ENCODE results near the gene EDA. TPM values are rescaled to one million over a fixed set of nuclear protein-coding genes. Genes with fewer than 3 reads are reported as not detected.

The EDA gene
- total RNA-seq, 2 donors from 2014 or later, result 8.1 to 10.1 TPM

DNA sequence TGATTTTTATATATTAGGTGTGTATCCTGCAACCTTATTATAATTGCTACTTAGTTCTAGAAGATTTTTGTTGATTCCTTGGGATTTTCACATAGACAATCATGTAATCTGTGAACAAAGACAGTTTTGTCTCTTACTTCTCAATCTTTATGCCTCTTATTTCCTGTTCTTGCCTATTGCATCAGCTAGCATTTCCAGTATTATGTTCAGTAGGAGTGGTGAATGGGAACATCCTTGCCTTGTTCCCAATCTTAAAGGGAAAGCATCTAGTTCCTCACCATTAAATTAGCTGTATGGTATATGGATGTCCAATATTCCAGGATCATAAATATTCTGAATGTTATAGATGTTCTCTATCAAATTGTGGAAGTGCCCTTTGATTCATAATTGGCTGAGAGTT lies 392.0 kb downstream of the EDA start:
- intact Hi-C loops (cut with DNase I), result no loop called here
- Histone ChIP-seq H3K9me3 (no peaks in the 10 kb centered on the region), H3K36me3 (no peaks in the 10 kb centered on the region), H3K27ac (no peak overlapping the region), H3K27me3 (replicated peaks; ENCODE audit: insufficient read depth) (no peaks in the 10 kb centered on the region), H3K4me3 (no peak overlapping the region), H3K4me1 (replicated peaks) (no peaks in the 10 kb centered on the region)
- DNase-seq (ENCODE audit: low spot score), result no peak
- TF ChIP-seq POLR2A (IDR thresholded peaks at IDR 0.05), result no peak
- TF ChIP-seq POLR2AphosphoS5 (IDR thresholded peaks at IDR 0.05), result no peak
- TF ChIP-seq, protein P1, sequence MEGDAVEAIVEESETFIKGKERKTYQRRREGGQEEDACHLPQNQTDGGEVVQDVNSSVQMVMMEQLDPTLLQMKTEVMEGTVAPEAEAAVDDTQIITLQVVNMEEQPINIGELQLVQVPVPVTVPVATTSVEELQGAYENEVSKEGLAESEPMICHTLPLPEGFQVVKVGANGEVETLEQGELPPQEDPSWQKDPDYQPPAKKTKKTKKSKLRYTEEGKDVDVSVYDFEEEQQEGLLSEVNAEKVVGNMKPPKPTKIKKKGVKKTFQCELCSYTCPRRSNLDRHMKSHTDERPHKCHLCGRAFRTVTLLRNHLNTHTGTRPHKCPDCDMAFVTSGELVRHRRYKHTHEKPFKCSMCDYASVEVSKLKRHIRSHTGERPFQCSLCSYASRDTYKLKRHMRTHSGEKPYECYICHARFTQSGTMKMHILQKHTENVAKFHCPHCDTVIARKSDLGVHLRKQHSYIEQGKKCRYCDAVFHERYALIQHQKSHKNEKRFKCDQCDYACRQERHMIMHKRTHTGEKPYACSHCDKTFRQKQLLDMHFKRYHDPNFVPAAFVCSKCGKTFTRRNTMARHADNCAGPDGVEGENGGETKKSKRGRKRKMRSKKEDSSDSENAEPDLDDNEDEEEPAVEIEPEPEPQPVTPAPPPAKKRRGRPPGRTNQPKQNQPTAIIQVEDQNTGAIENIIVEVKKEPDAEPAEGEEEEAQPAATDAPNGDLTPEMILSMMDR (IDR thresholded peaks at IDR 0.05), result no peak

- TF ChIP-seq POLR2AphosphoS5 (IDR thresholded peaks at IDR 0.05), result no peak
- TF ChIP-seq POLR2A (IDR thresholded peaks at IDR 0.05), result no peak
- TF ChIP-seq, protein P1 (IDR thresholded peaks at IDR 0.05), result no peak
- DNase-seq (ENCODE audit: low spot score), result no peak
- H3K4me1 ChIP-seq (replicated peaks), result no peaks in the 10 kb centered on the region
- intact Hi-C loops (cut with DNase I), result no loop called here
- no peak overlapping the region for H3K27ac ChIP-seq
- no peaks in the 10 kb centered on the region for H3K36me3 ChIP-seq
- no peaks in the 10 kb centered on the region for H3K9me3 ChIP-seq
- H3K4me3 ChIP-seq, result no peak overlapping the region
- H3K27me3 ChIP-seq (replicated peaks; ENCODE audit: insufficient read depth), result no peaks in the 10 kb centered on the region
These were observed 393.1 kb downstream of the EDA start for GRCh38 chrX:70009049-70009448.

DNA sequence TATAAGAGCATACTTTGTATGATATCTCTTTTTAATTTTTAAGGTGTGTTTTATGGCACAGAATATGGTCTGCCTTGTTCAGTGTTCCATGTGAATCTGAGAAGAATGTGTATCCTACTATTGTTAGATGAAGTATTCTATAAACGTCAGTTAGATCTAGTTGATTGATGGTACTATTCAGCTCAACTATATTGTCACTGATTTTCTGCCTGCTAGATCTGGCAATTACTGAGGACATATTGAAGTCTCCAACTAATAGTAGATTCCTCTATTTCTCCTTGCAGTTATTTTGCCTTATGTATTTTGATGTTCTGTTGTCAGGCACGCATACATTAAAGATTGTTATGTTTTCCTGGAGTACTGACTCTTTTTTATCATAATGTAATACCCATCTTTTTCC lies 394.1 kb downstream of the EDA start:
- Histone ChIP-seq H3K9me3 (no peaks in the 10 kb centered on the region), H3K4me3 (no peak overlapping the region), H3K36me3 (no peaks in the 10 kb centered on the region), H3K27ac (no peak overlapping the region), H3K4me1 (replicated peaks) (no peaks in the 10 kb centered on the region), H3K27me3 (replicated peaks; ENCODE audit: insufficient read depth) (no peaks in the 10 kb centered on the region)
- intact Hi-C loops (cut with DNase I), result no loop called here
- TF ChIP-seq POLR2AphosphoS5 (IDR thresholded peaks at IDR 0.05) (no peak), POLR2A (IDR thresholded peaks at IDR 0.05) (no peak)
- no peak for DNase-seq (ENCODE audit: low spot score)
- 90% methylated on average over 2 of the region's 2 CpGs for WGBS

- Histone ChIP-seq H3K36me3 (no peaks in the 10 kb centered on the region), H3K27me3 (replicated peaks; ENCODE audit: insufficient read depth) (no peaks in the 10 kb centered on the region), H3K27ac (no peak overlapping the region), H3K9me3 (no peaks in the 10 kb centered on the region), H3K4me3 (no peak overlapping the region), H3K4me1 (replicated peaks) (no peaks in the 10 kb centered on the region)
- WGBS, result 76% methylated on average over 4 of the region's 4 CpGs
- TF ChIP-seq, protein P1 (IDR thresholded peaks at IDR 0.05), result no peak
- no peak for TF ChIP-seq POLR2AphosphoS5 (IDR thresholded peaks at IDR 0.05)
- no peak for TF ChIP-seq POLR2A (IDR thresholded peaks at IDR 0.05)
- intact Hi-C loops (cut with DNase I), result no loop called here
- no peak for DNase-seq (ENCODE audit: low spot score)
These were observed 396.8 kb downstream of the EDA start for GRCh38 chrX:70012756-70013155.

- intact Hi-C loops (cut with DNase I), result no loop called here
- TF ChIP-seq POLR2AphosphoS5 (IDR thresholded peaks at IDR 0.05) (no peak), POLR2A (IDR thresholded peaks at IDR 0.05) (no peak)
- TF ChIP-seq, protein P1 (IDR thresholded peaks at IDR 0.05), result no peak
- Histone ChIP-seq H3K4me3 (no peak overlapping the region), H3K36me3 (no peaks in the 10 kb centered on the region), H3K4me1 (replicated peaks) (no peaks in the 10 kb centered on the region), H3K27me3 (replicated peaks; ENCODE audit: insufficient read depth) (no peaks in the 10 kb centered on the region), H3K9me3 (no peaks in the 10 kb centered on the region), H3K27ac (no peak overlapping the region)
- DNase-seq (ENCODE audit: low spot score), result no peak
- WGBS, result 35% methylated on average over 5 of the region's 5 CpGs
These were observed 397.8 kb downstream of the EDA start for GRCh38 chrX:70013466-70014381.
